GM12864 (cell line): Measurements from ENCODE around the gene CD8B2.

Experiments
- DNase-seq: peaks from one replicate; pipeline ENCODE4 v3.0.0-alpha.2; 2011; ENCODE audit warnings: low read depth
- H3K4me3 ChIP-seq: 2 replicates; pipeline ENCODE4 v1.5.1; 2011; ENCODE audit warnings: mild to moderate bottlenecking, low read depth, low read length, control low read depth
- TF ChIP-seq, protein P1 (sequence below): IDR thresholded peaks from 2 replicates; pipeline ENCODE4 v1.5.1; 2011; ENCODE audit warnings: low read depth, mild to moderate bottlenecking, moderate library complexity, low read length, control low read depth, inconsistent platforms; ENCODE audit errors: missing control alignments

The CD8B2 gene

DNA sequence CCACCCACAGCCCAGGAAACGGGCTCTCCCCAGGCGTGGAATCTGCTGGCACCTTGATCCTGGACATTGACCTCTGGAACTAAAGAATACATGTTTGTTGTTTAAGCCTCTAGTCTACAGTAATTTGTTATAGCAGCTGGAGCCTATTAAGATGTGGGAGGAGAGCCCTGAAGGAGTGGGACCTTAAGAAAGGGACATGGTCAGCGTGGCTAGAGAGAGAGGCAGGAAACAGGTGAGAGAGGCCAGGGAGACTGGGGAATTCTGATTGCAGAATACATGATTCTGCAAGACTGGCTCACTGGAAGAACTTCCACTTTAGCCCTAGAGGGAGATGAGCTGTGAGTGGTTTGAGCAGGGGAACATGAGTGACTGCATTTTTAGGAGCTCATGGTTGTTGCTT, 83.2 kb downstream of the CD8B2 start:
- DNase-seq, result no peak
- TF ChIP-seq, protein P1, sequence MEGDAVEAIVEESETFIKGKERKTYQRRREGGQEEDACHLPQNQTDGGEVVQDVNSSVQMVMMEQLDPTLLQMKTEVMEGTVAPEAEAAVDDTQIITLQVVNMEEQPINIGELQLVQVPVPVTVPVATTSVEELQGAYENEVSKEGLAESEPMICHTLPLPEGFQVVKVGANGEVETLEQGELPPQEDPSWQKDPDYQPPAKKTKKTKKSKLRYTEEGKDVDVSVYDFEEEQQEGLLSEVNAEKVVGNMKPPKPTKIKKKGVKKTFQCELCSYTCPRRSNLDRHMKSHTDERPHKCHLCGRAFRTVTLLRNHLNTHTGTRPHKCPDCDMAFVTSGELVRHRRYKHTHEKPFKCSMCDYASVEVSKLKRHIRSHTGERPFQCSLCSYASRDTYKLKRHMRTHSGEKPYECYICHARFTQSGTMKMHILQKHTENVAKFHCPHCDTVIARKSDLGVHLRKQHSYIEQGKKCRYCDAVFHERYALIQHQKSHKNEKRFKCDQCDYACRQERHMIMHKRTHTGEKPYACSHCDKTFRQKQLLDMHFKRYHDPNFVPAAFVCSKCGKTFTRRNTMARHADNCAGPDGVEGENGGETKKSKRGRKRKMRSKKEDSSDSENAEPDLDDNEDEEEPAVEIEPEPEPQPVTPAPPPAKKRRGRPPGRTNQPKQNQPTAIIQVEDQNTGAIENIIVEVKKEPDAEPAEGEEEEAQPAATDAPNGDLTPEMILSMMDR, result no peak

More for the DNA sequence above, 83.2 kb downstream of the CD8B2 start:
- no peak overlapping the region for H3K4me3 ChIP-seq
